A673 (cell line): ENCODE data around the gene CLTRN.

Experiments used
- EZH2 ChIP-seq: fragments of 200-600 bp; sonication (generic); IDR thresholded peaks from 2 replicates; pipeline ENCODE4 v1.6.1; 2017; ENCODE audit warnings: borderline replicate concordance, low read depth, mild to moderate bottlenecking, mixed read lengths, antibody characterized with exemption, low read length; ENCODE audit not compliant: poor library complexity, severe bottlenecking
- TF ChIP-seq, protein P1 (sequence below): fragments of 300-800, 200-600 bp; sonication (generic); conservative IDR thresholded peaks from 2 replicates; pipeline ENCODE4 v1.5.1; 2017; ENCODE audit warnings: low read depth, mild to moderate bottlenecking, antibody characterized with exemption, low read length, moderate library complexity, mixed read lengths

DNA sequence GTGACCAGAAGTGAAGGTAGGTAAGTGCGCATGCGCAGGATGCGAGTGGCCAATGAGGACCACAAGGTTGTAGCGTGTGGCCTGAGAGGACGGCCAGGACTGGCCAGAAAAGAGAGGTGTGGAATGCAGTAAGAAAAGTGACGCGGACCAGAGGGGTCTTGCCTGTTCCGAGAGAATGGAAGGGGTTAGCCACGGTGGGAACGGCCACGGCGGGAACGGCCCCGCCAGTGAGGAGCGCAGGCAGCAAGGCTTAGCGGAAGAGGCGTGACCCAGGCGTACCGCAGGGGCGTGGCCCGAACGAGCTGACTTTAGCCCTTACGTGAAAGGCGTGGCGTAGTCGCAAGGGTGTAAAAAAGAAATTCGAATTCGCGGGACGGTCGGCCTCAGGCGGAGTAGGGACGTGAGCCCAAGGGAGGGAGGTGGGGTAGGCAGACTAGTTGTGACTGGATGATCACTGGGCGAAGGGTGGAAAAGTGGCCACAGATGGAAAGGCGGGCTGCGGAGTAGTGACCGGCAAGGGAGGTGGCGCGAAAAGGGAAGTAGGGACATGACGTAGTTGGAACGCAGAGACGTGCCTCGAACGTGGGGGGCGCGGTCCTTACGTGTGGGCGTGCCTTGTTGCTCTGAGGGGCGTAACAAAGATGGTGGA lies 10.4 kb upstream of the CLTRN start:
- TF ChIP-seq, protein P1, sequence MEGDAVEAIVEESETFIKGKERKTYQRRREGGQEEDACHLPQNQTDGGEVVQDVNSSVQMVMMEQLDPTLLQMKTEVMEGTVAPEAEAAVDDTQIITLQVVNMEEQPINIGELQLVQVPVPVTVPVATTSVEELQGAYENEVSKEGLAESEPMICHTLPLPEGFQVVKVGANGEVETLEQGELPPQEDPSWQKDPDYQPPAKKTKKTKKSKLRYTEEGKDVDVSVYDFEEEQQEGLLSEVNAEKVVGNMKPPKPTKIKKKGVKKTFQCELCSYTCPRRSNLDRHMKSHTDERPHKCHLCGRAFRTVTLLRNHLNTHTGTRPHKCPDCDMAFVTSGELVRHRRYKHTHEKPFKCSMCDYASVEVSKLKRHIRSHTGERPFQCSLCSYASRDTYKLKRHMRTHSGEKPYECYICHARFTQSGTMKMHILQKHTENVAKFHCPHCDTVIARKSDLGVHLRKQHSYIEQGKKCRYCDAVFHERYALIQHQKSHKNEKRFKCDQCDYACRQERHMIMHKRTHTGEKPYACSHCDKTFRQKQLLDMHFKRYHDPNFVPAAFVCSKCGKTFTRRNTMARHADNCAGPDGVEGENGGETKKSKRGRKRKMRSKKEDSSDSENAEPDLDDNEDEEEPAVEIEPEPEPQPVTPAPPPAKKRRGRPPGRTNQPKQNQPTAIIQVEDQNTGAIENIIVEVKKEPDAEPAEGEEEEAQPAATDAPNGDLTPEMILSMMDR = no peak
- TF ChIP-seq EZH2 = no peak
